ENCODE data around the gene URGCP. TPM values are rescaled to one million over a fixed set of nuclear protein-coding genes. Genes with fewer than 3 reads are reported as not detected.

Gene URGCP
- total RNA-seq, result 10 to 100 TPM; 26.5 to 26.9 TPM

- Mint-ChIP-seq H3K27me3 (no peaks in the 10 kb centered on the region), H3K4me3 (peak within 1 kb of the TSS; percentile 93), H3K27ac (peak within 1 kb of the TSS; percentile 93), H3K4me1 (peaks cover 23% of the 10 kb centered on the region), H3K9me3 (no peaks in the 10 kb centered on the region), H3K36me3 (peaks cover 6% of the 10 kb centered on the region)
- peak; percentile 93 for ATAC-seq (ENCODE audit: low read depth)
- POLR2A ChIA-PET, result interaction anchor here (1.0 to 1.4 kb wide), 3 partner anchors 20 to 37 kb away, joined by 3 to 7 read pairs (median 3); partner anchors contain the start of genes MRPS24 and UBE2D4
- peak; percentile 77 for DNase-seq
Observed at GRCh38 chr7:43906331-43907010, at the start of gene URGCP. TSS of gene URGCP (minus strand) at chr7:43906596. CDS start at chr7:43906575, 21 bp downstream.

- Mint-ChIP-seq H3K27me3 (no peaks in the 10 kb centered on the region), H3K9me3 (no peaks in the 10 kb centered on the region), H3K4me1 (peaks cover 16% of the 10 kb centered on the region), H3K27ac (no peak overlapping the region), H3K4me3 (no peak overlapping the region), H3K36me3 (peaks cover 8% of the 10 kb centered on the region)
- DNase-seq, result no peak
- ATAC-seq (ENCODE audit: low read depth), result no peak
- POLR2A ChIA-PET, result no interaction called here
Observed at GRCh38 chr7:43956027-43956426, 49.6 kb upstream of the URGCP start.

GRCh38 chr7:43954524-43955228, 48.3 kb upstream of the URGCP start:
- H3K27ac Mint-ChIP-seq, result no peak overlapping the region
- H3K27me3 Mint-ChIP-seq, result no peaks in the 10 kb centered on the region
- peaks cover 8% of the 10 kb centered on the region for H3K36me3 Mint-ChIP-seq
- H3K4me3 Mint-ChIP-seq, result no peak overlapping the region
- POLR2A ChIA-PET, result no interaction called here
- H3K9me3 Mint-ChIP-seq, result no peaks in the 10 kb centered on the region
- no peak for DNase-seq
- peaks cover 13% of the 10 kb centered on the region for H3K4me1 Mint-ChIP-seq
- peak; percentile 74 for ATAC-seq (ENCODE audit: low read depth)

GRCh38 chr7:43953071-43953470, 46.7 kb upstream of the URGCP start:
- no peak overlapping the region for H3K27ac Mint-ChIP-seq
- POLR2A ChIA-PET, result no interaction called here
- H3K4me1 Mint-ChIP-seq, result peaks cover 8% of the 10 kb centered on the region
- H3K9me3 Mint-ChIP-seq, result no peaks in the 10 kb centered on the region
- no peaks in the 10 kb centered on the region for H3K27me3 Mint-ChIP-seq
- DNase-seq, result no peak
- H3K4me3 Mint-ChIP-seq, result no peak overlapping the region
- no peak for ATAC-seq (ENCODE audit: low read depth)
- H3K36me3 Mint-ChIP-seq, result peaks cover 4% of the 10 kb centered on the region

GRCh38 chr7:43952028-43952427, 45.6 kb upstream of the URGCP start:
- peaks cover 8% of the 10 kb centered on the region for H3K36me3 Mint-ChIP-seq
- ATAC-seq (ENCODE audit: low read depth) (no peak), DNase-seq (no peak)
- no peaks in the 10 kb centered on the region for H3K27me3 Mint-ChIP-seq
- H3K9me3 Mint-ChIP-seq, result no peaks in the 10 kb centered on the region
- no peak overlapping the region for H3K27ac Mint-ChIP-seq
- POLR2A ChIA-PET, result no interaction called here
- H3K4me1 Mint-ChIP-seq, result peaks cover 8% of the 10 kb centered on the region
- no peak overlapping the region for H3K4me3 Mint-ChIP-seq

DNA sequence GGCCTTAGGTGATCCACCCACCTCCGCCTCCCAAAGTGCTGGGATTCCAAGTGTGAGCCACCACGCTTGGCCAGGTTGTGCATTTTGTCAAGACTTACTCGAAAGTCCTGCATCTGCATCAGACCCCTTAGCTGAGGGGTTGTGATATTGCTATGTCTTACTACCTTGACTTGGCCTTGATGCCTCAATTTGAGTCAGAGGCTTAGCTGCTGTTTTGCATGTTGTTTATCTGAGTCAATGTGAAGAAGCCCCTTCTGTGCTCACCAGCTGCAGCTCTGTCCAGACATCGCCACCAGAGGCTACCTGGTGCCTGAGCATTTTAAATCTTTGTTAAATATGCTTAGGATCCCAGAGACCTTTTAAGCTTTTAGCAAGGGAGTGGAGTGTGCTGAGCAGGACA, 37.9 kb upstream of the URGCP start:
- Mint-ChIP-seq H3K9me3 (no peaks in the 10 kb centered on the region), H3K27me3 (no peaks in the 10 kb centered on the region), H3K4me3 (no peak overlapping the region), H3K4me1 (no peaks in the 10 kb centered on the region), H3K27ac (no peak overlapping the region), H3K36me3 (peaks cover 7% of the 10 kb centered on the region)
- POLR2A ChIA-PET, result interaction anchor here (0.8 kb wide), 1 partner anchor 9 kb away, joined by 3 read pairs; no protein-coding TSS in a partner anchor
- no peak for ATAC-seq (ENCODE audit: low read depth)
- DNase-seq, result no peak

DNA sequence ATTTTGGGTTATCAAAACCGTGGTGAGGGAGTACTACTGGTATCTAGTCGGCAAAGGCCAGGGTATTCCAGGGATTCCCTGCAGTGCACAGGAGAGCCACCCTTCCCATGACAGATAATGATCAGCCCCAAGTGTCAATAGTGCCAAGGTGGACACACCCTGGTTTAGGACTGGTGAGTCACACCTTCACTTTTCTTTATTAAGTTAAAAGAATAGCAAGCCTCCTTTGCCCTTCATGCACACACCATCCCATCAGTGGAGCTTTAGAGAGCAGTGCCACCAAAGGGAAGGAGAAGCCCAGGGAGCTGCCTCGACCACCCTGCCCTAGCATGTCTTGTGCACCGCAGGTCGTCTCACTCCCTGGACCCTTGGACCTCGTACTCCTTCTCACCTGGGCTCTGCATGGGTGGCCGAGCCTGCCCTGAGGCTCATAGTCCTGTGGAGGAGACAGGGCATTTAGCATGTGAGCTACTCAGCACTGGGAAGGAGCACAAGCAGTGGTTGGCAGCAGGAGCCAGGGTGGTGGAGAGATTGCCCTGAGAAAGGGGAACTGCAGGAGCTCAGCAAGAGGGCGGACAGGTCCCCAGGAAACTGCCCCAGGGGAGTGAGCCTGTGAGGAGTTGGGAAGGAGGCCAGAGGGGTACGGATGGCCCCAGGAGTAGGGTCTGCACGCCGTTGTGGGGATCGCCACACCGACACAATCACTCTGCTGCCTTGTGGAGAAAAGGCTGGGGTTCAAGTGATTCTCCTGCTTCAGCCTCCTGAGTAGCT, 37.2 kb upstream of the URGCP start:
- Mint-ChIP-seq H3K27me3 (no peaks in the 10 kb centered on the region), H3K9me3 (no peaks in the 10 kb centered on the region), H3K4me1 (no peaks in the 10 kb centered on the region), H3K4me3 (no peak overlapping the region), H3K36me3 (peaks cover 7% of the 10 kb centered on the region), H3K27ac (no peak overlapping the region)
- POLR2A ChIA-PET, result interaction anchor here (0.8 to 1.2 kb wide), 2 partner anchors 10 kb away, joined by 3 to 4 read pairs; no protein-coding TSS in a partner anchor
- ATAC-seq (ENCODE audit: low read depth) (no peak), DNase-seq (no peak)

- Mint-ChIP-seq H3K27me3 (no peaks in the 10 kb centered on the region), H3K9me3 (no peaks in the 10 kb centered on the region), H3K27ac (no peak overlapping the region), H3K36me3 (peaks cover 5% of the 10 kb centered on the region), H3K4me3 (no peak overlapping the region), H3K4me1 (no peaks in the 10 kb centered on the region)
- DNase-seq (no peak), ATAC-seq (ENCODE audit: low read depth) (no peak)
- POLR2A ChIA-PET, result interaction anchor here (1.2 kb wide), 1 partner anchor 9 kb away, joined by 4 read pairs; no protein-coding TSS in a partner anchor
Observed at GRCh38 chr7:43942997-43943396, 36.6 kb upstream of the URGCP start.

GRCh38 chr7:43942250-43942649, 35.9 kb upstream of the URGCP start:
- POLR2A ChIA-PET, result interaction anchor here (1.2 kb wide), 1 partner anchor 8 kb away, joined by 4 read pairs; no protein-coding TSS in a partner anchor
- Mint-ChIP-seq H3K4me3 (no peak overlapping the region), H3K4me1 (no peaks in the 10 kb centered on the region), H3K27ac (no peak overlapping the region), H3K9me3 (no peaks in the 10 kb centered on the region), H3K27me3 (no peaks in the 10 kb centered on the region), H3K36me3 (no peaks in the 10 kb centered on the region)
- DNase-seq (no peak), ATAC-seq (ENCODE audit: low read depth) (no peak)

DNA sequence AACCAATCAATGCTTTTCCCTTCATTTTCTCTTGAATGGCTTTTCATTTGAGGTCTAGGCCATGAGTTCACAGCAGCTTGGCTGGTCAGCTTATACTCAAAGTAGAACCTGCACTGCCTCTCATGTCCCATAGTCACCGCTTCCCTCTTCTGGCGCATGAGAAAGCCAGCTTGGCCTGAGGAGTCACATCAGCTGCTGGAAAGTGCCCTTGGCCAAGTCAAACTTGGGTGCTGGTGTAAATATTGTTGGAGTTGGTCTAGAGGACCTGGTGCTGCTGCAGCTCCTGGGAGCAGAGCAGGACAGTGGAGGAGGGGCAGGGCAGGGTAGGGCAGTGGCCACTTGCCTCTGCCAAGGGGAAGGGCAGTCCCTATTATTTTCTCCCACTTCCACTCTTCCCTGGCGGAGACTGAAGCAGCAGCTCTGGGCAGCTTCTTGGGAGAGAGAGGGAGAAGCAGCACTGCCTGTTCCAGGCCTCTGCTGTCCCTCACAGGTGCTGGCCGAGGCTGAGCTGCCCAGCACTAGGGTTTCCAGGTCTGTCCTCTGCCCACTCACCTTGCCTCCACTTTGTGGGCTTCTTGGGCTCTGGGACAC, 32.6 kb upstream of the URGCP start:
- Mint-ChIP-seq H3K4me3 (no peak overlapping the region), H3K27me3 (no peaks in the 10 kb centered on the region), H3K4me1 (no peaks in the 10 kb centered on the region), H3K27ac (no peak overlapping the region), H3K36me3 (no peaks in the 10 kb centered on the region), H3K9me3 (no peaks in the 10 kb centered on the region)
- POLR2A ChIA-PET, result no interaction called here
- DNase-seq (no peak), ATAC-seq (ENCODE audit: low read depth) (no peak)

- H3K27me3 Mint-ChIP-seq, result no peaks in the 10 kb centered on the region
- POLR2A ChIA-PET, result no interaction called here
- no peak for ATAC-seq (ENCODE audit: low read depth)
- no peak overlapping the region for H3K4me3 Mint-ChIP-seq
- no peak overlapping the region for H3K27ac Mint-ChIP-seq
- no peaks in the 10 kb centered on the region for H3K4me1 Mint-ChIP-seq
- no peaks in the 10 kb centered on the region for H3K9me3 Mint-ChIP-seq
- no peaks in the 10 kb centered on the region for H3K36me3 Mint-ChIP-seq
- DNase-seq, result no peak
Observed at GRCh38 chr7:43937444-43937843, 31.0 kb upstream of the URGCP start.

DNA sequence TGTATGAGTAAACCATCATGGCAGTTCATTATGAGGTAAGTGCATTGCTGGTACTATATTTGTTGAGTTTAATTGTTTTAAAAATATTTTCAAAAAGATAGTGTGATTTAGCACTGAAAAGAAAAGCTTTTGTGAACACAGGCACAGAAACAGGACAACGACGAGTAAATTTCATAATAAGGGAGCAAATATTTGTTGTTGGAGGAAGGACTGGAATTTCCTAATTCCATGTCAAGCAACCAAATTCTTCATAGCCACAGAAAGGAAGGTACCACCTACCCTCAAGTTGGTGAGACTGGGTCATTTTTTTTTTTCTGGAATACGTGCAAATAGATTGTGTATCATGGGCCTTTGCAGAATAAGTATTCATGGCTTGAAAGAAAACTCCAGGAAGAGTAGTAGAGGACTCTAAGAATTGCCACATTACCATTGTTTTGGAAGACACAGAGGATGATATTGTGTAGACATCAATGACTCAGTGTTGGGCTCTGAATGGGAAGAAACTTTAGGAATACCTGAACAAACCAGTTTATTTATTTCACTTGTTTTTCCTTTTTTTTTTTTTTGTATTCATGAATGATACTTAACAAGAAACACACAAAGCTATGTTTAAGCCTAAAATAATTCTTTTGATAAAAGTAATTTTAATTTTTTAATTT, 27.6 kb upstream of the URGCP start:
- H3K27me3 Mint-ChIP-seq, result no peaks in the 10 kb centered on the region
- no peaks in the 10 kb centered on the region for H3K9me3 Mint-ChIP-seq
- DNase-seq, result no peak
- H3K27ac Mint-ChIP-seq, result no peak overlapping the region
- H3K36me3 Mint-ChIP-seq, result no peaks in the 10 kb centered on the region
- no peak overlapping the region for H3K4me3 Mint-ChIP-seq
- POLR2A ChIA-PET, result interaction anchor here (1.0 kb wide), 2 partner anchors 8 to 9 kb away, joined by 3 to 4 read pairs; partner anchors contain the start of gene UBE2D4
- H3K4me1 Mint-ChIP-seq, result peaks cover 3% of the 10 kb centered on the region
- ATAC-seq (ENCODE audit: low read depth), result no peak

DNA sequence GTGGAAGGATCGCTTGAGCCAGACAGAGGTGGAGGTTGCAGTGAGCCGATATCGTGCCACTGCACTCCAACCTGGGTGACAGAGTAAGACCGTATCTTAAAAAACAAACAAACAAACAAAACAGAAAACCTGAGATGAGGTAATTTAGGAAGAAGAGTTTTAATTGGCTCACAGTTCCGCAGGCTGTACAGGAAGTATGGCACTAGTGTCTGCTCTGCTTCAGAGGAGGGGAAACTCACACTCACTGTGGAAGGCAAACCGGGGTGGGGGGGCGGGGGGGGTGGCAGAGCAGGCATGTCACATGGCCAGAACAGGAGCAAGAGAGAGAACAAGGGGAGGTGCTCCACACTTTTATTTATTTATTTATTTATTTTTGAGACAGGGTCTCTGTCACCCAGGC, 24.9 kb upstream of the URGCP start:
- DNase-seq (no peak), ATAC-seq (ENCODE audit: low read depth) (no peak)
- Mint-ChIP-seq H3K4me1 (peaks cover 14% of the 10 kb centered on the region), H3K36me3 (peaks cover 2% of the 10 kb centered on the region), H3K27me3 (no peaks in the 10 kb centered on the region), H3K9me3 (no peaks in the 10 kb centered on the region), H3K4me3 (no peak overlapping the region), H3K27ac (no peak overlapping the region)
- POLR2A ChIA-PET, result no interaction called here
